ENCODE data around the gene TRAPPC10.

DNA sequence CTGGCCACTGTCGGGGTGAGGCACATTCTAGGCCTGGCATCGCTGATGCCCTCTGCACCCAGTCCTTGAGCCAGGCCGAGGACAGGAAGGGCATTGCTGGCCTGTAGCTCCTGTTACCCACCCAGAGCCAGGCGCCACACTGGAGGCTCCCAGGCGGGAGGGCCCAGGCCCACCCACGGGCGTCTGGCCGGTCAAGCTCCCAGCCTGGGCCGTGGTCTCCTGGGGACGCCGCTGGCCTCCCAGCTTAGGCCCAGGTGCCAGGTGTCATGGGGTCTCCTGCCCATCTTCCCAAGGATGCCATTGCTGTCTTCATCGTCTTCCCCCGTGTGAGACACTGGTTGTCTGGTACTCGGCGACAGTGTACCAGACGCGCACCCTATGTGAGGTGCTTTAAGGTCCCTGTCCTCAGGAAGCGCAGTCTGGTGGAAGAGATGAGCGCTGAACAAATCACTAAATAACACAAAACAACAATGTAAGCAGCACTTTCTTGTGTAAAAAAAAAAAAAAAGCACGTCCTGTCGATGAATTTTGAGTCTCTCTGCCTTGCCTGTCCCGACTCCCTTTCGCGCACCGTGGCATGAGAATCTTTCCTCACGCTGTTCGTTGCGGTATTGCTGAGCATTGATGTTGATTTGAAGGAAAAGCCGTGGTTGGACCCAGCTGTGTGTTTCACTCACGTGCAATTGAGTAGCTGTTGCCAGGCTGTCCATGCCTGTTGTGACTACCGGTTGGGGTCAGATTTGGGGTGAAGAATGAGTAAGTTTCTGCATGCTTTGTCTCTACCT lies 27.0 kb upstream of the TRAPPC10 start:
- no peak for TF ChIP-seq GATA2 (IDR thresholded peaks at IDR 0.05; ENCODE audit: low read depth, low read length)
- no peak for TF ChIP-seq GATA3 (IDR thresholded peaks at IDR 0.05; ENCODE audit: low read depth, low read length)
